GM12892 (cell line): ENCODE measurements around the gene PLCL1.

ENCODE experiments used
- POLR2A ChIP-seq: IDR thresholded peaks from 2 replicates; pipeline ENCODE4 v1.6.1; 2011; ENCODE audit warnings: low read depth, low read length, control low read depth
- POLR2AphosphoS5 ChIP-seq: IDR thresholded peaks from 2 replicates; pipeline ENCODE4 v1.6.1; 2011; ENCODE audit warnings: low read depth, low read length, control low read depth
- TAF1 ChIP-seq: IDR thresholded peaks from 2 replicates; pipeline ENCODE4 v1.6.1; 2011; ENCODE audit warnings: low read depth, mild to moderate bottlenecking, control low read depth, low read length, borderline replicate concordance

DNA sequence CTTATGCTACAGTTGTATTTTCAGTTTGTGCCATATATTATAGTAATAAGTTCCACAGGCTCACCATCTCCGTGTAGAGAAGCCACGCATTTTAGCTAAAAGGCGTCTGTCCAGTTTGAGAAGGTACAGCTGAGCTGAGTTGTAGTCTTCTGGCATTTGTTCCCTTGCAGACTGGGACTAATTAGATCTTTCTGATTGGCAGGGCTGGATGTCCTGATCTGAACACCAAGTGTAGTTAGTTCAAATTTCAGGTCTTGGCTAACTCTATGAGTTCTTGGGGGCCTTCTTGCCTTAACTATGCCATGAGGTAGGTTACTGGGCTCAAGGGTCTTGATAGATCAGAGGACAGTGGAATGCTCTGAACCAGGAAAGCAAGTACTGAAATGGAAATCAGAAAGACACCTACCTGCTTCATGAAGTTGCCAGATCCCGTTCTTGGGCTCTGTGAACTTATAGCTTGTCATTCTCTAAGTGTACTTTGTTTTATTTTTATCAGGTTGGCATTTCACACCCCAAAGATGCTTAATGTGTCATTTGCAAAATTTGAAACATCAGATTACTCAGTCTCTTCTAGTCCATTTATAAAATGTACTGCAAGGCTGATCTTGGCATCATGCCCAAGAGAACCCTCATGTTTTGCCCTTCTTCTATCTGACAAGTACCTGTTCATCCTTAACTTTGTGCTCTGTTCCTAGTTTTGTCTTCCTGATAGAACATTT, 93.7 kb downstream of the PLCL1 start:
- TF ChIP-seq TAF1: no peak
- no peak for TF ChIP-seq POLR2A
- TF ChIP-seq POLR2AphosphoS5: no peak
